ENCODE data around the gene VPS8. TPM values are rescaled to one million over a fixed set of nuclear protein-coding genes. Genes with fewer than 3 reads are reported as not detected.

VPS8 gene
- total and polyA plus RNA-seq, 2 of the 8 experiments (the other 6 are each of a cell fraction or from before 2014, with no cell fraction given) = 13.0 to 41.0 TPM

- TF ChIP-seq SAP30 (IDR thresholded peaks at IDR 0.05; ENCODE audit: insufficient read depth, insufficient replicate concordance, low read length) = no peak
Observed at GRCh38 chr3:185090811-185091210, 278.8 kb downstream of the VPS8 start (continued).

DNA sequence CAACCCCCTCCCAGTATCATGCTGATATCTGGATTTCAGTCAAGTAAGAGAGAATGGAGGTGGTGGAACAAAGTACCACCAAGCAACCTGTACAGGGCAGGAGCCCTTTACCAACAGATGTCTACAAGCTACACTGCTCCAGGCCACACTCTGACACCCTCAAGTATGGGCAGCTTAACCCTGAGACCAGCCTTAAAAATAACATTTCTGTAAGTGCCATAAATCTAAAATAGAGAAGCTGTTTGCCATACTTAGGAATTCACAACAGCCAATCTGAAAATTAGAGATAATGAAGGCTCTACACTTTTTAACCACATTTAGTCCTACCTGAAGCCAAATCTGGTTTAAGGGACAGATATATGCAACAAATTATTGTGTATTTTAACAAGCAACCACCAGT, 281.1 kb downstream of the VPS8 start:
- no peak overlapping the region for H4K8ac ChIP-seq (ENCODE audit: extremely low read depth, insufficient read depth, low read length)
- no peak overlapping the region for H4K5ac ChIP-seq (ENCODE audit: insufficient read length, low read depth, low read length)
- no peak overlapping the region for H2BK20ac ChIP-seq (ENCODE audit: low read length)
- H3K56ac ChIP-seq (replicated peaks; ENCODE audit: insufficient read length, low read depth, low read length) = no peak overlapping the region
- CTCF ChIA-PET (ENCODE audit: partially characterized antibody) = no interaction called here
- H2AFZ ChIP-seq (ENCODE audit: low read length) = no peak overlapping the region
- H3K79me2 ChIP-seq (ENCODE audit: control insufficient read depth in 1 of 2, insufficient read depth in 2 of 2, low read length in 2 of 2) = no peaks in the 10 kb centered on the region
- H3K4ac ChIP-seq (replicated peaks; ENCODE audit: insufficient read length, low read depth, low read length) = no peak overlapping the region
- H3K79me1 ChIP-seq (ENCODE audit: low read depth, low read length) = no peaks in the 10 kb centered on the region
- no peak overlapping the region for H3K9ac ChIP-seq (replicated peaks in 1 of 4; ENCODE audit: extremely low read depth in 1 of 4, low read depth in 3 of 4, low read length in 3 of 4)
- H3K23me2 ChIP-seq (ENCODE audit: low read depth, low read length) = no peaks in the 10 kb centered on the region
- H3K4me2 ChIP-seq (ENCODE audit: insufficient read depth in 1 of 2, low read depth in 2 of 2, low read length in 2 of 2) = no peak overlapping the region
- no peak overlapping the region for H2BK15ac ChIP-seq (ENCODE audit: low read length)
- POLR2A ChIA-PET (ENCODE audit: partially characterized antibody) = no interaction called here
- no peak for DNase-seq (ENCODE audit: low read depth in 1 of 2, low spot score in 2 of 2)
- H4K20me1 ChIP-seq (replicated peaks in 1 of 2; ENCODE audit: control insufficient read depth in 1 of 2, insufficient read depth in 2 of 2, low read length in 2 of 2) = no peaks in the 10 kb centered on the region
- H3K14ac ChIP-seq (ENCODE audit: insufficient read length) = no peak overlapping the region
- H2BK120ac ChIP-seq (replicated peaks; ENCODE audit: low read depth, low read length) = no peak overlapping the region
- H3K36me3 ChIP-seq (ENCODE audit: control insufficient read depth in 2 of 4, insufficient read depth in 4 of 4, low read length in 3 of 4) = no peaks in the 10 kb centered on the region
- no peak overlapping the region for H3K18ac ChIP-seq (ENCODE audit: extremely low read depth, low read length)
- H2AK5ac ChIP-seq (ENCODE audit: low read depth, low read length) = no peak overlapping the region
- H3K23ac ChIP-seq (ENCODE audit: insufficient read length) = no peak overlapping the region
- H4K91ac ChIP-seq (replicated peaks; ENCODE audit: insufficient read length, low read length) = no peak overlapping the region
- no peak overlapping the region for H3K27ac ChIP-seq (ENCODE audit: low read depth, low read length)
- H3K9me3 ChIP-seq (ENCODE audit: insufficient read depth in 2 of 2, low read depth in 1 of 2, low read length in 1 of 2) = no peaks in the 10 kb centered on the region
- no peak overlapping the region for H2BK5ac ChIP-seq (ENCODE audit: low read depth, low read length)
- no peak overlapping the region for H2BK12ac ChIP-seq (ENCODE audit: low read depth, low read length)
- H3K4me3 ChIP-seq (ENCODE audit: extremely low read depth in 1 of 4, insufficient read depth in 2 of 4, low read depth in 3 of 4, low read length in 4 of 4) = no peak overlapping the region
- H3K27me3 ChIP-seq (replicated peaks in 1 of 4; ENCODE audit: control insufficient read depth in 3 of 4, extremely low read depth in 1 of 4, insufficient read depth in 3 of 4, low read length in 3 of 4) = no peaks in the 10 kb centered on the region
- H3K4me1 ChIP-seq (replicated peaks in 1 of 4; ENCODE audit: control insufficient read depth in 3 of 4, insufficient read depth in 4 of 4, low read length in 3 of 4) = peaks cover 0 to 3% (median 0%) of the 10 kb centered on the region in 4 experiments; a peak in 1 of 7 replicates
- TF ChIP-seq BACH1 (IDR thresholded peaks at IDR 0.05; ENCODE audit: low read length) = no peak
- TF ChIP-seq TAF1 (IDR thresholded peaks at IDR 0.05; ENCODE audit: low read depth, low read length) = no peak
- no peak for TF ChIP-seq TEAD4 (IDR thresholded peaks at IDR 0.05; ENCODE audit: low read depth, low read length)
- no peak for TF ChIP-seq GTF2F1 (IDR thresholded peaks at IDR 0.05; ENCODE audit: borderline replicate concordance, low read depth, low read length)
- TF ChIP-seq POU5F1 (IDR thresholded peaks at IDR 0.05; ENCODE audit: low read depth, low read length) = no peak
- no peak for TF ChIP-seq BCL11A (IDR thresholded peaks at IDR 0.05; ENCODE audit: low read depth in 2 of 2, low read length in 2 of 2)
- no peak for TF ChIP-seq SUZ12 (IDR thresholded peaks at IDR 0.05; ENCODE audit: low read length)
- FAIRE-seq = no peak
